ENCODE measurements around the gene SLC6A15.

DNA sequence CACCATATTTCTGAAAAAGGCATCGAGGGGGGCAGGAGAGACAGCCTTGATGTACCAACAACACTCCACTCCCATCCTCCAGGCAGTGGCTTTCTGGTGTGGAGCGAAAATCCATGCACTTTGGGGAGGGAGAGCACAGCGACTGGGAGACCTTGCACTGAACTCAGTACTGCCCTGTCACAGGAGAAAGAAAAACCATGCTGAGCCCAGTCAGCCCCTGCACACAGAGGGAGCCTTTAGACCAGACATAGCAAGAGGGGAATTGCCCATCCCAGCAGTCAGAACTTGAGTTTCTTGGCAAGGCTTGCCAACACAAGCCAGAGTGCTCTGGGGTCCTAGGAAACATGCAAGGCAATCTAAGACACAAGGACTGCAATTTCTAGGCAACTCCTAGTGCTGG lies 24.8 kb upstream of the SLC6A15 start:
- TF ChIP-seq, protein P1, sequence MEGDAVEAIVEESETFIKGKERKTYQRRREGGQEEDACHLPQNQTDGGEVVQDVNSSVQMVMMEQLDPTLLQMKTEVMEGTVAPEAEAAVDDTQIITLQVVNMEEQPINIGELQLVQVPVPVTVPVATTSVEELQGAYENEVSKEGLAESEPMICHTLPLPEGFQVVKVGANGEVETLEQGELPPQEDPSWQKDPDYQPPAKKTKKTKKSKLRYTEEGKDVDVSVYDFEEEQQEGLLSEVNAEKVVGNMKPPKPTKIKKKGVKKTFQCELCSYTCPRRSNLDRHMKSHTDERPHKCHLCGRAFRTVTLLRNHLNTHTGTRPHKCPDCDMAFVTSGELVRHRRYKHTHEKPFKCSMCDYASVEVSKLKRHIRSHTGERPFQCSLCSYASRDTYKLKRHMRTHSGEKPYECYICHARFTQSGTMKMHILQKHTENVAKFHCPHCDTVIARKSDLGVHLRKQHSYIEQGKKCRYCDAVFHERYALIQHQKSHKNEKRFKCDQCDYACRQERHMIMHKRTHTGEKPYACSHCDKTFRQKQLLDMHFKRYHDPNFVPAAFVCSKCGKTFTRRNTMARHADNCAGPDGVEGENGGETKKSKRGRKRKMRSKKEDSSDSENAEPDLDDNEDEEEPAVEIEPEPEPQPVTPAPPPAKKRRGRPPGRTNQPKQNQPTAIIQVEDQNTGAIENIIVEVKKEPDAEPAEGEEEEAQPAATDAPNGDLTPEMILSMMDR (IDR thresholded peaks at IDR 0.05), result no peak
- no peak for TF ChIP-seq POLR2A (IDR thresholded peaks at IDR 0.05)

Measured in esophagus squamous epithelium (tissue), 4 donors.